HepG2 (cell line): ENCODE data around the gene CADM4. TPM values are rescaled to one million over a fixed set of nuclear protein-coding genes. Genes with fewer than 3 reads are reported as not detected.

Source experiments
- ATAC-seq: fragments of 200-7000 bp; cut with Tn5 transposase; 3 replicates; pipeline ENCODE4 v1.9.1; 2020; ENCODE audit warnings: mild to moderate bottlenecking, moderate library complexity
- BruUV-seq: library from RNA; stranded (reverse); fragments of 400-500 nt; replicated peaks from 2 replicates; lab custom pipeline; 2021; lab: Mats Ljungman, UMichigan
- CTCF ChIA-PET: fragments of 300-600 bp; formaldehyde crosslinking; extraction: SDS; loops from one replicate; lab custom pipeline; 2021; ENCODE audit warnings: low total read pairs, inconsistent platforms, low intra/inter-chr PET ratio; lab: Yijun Ruan, JAX
- POLR2A ChIA-PET: fragments of 350-600 bp; sonication (Branson Sonifier 250); formaldehyde crosslinking; loops from one replicate; lab custom pipeline; 2020; ENCODE audit warnings: antibody characterized with exemption, inconsistent platforms; lab: Yijun Ruan, JAX
- DNase-seq: peaks from one replicate; pipeline ENCODE4 v3.0.0-alpha.2; 2015; ENCODE audit warnings: low spot score
- FAIRE-seq: peaks from 3 replicates; lab custom pipeline; 2011; peaks lifted over from hg19 to GRCh38; lab: Jason Lieb, UNC
- H2AFZ ChIP-seq: one replicate; pipeline ENCODE4 v1.6.1; 2011; ENCODE audit warnings: low read length, inconsistent platforms
- H3K27ac ChIP-seq: fragments of 300-600 bp; 3 replicates; pipeline ENCODE4 v1.8.0; 2011; ENCODE audit warnings: mixed run types, mild to moderate bottlenecking, mixed read lengths, low read length, inconsistent platforms; ENCODE audit not compliant: insufficient read depth; ENCODE audit errors: extremely low read length
- H3K27me3 ChIP-seq, 2 experiments: fragments of 200-600 bp in 1 of 2; 2 replicates in 1 of 2; 3 replicates in 1 of 2; pipeline versions ENCODE4 v1.6.0 to v1.8.0; 2011; ENCODE audit warnings: low read length in 2 of 2, mild to moderate bottlenecking in 2 of 2, moderate library complexity in 2 of 2, inconsistent platforms in 1 of 2; ENCODE audit not compliant: insufficient read depth in 2 of 2, control insufficient read depth in 1 of 2
- H3K36me3 ChIP-seq, 2 experiments: fragments of 200-600 bp in 1 of 2; replicated peaks in 1 of 2; 2 replicates in 1 of 2; 3 replicates in 1 of 2; pipeline versions ENCODE4 v1.5.1 to v1.8.0; 2011; ENCODE audit warnings: low read length in 2 of 2, inconsistent platforms in 1 of 2; ENCODE audit not compliant: insufficient read depth in 2 of 2, control insufficient read depth in 1 of 2
- H3K4me1 ChIP-seq: 2 replicates; pipeline ENCODE4 v1.5.1; 2012; ENCODE audit warnings: low read length, inconsistent platforms; ENCODE audit not compliant: insufficient read depth
- H3K4me2 ChIP-seq: 2 replicates; pipeline ENCODE4 v1.6.0; 2011; ENCODE audit warnings: low read depth, low read length, inconsistent platforms
- H3K4me3 ChIP-seq, 3 experiments: fragments of 200-600 bp in 1 of 3; sonication (generic), shearing (Covaris generic) in 1 of 3; replicated peaks in 1 of 3; 2 replicates each; pipeline ENCODE4 v1.5.1; 2011 to 2016; ENCODE audit warnings: low read length in 3 of 3, inconsistent platforms in 2 of 3, low read depth in 2 of 3, mild to moderate bottlenecking in 2 of 3, control low read depth in 1 of 3, mixed read lengths in 1 of 3; ENCODE audit not compliant: insufficient read depth in 1 of 3
- H3K79me2 ChIP-seq: one replicate; pipeline ENCODE4 v1.6.1; 2011; ENCODE audit warnings: low read length, inconsistent platforms; ENCODE audit not compliant: insufficient read depth
- H3K9ac ChIP-seq: 2 replicates; pipeline ENCODE4 v1.6.0; 2011; ENCODE audit warnings: mild to moderate bottlenecking, low read depth, low read length, inconsistent platforms; ENCODE audit not compliant: insufficient read depth
- H3K9me3 ChIP-seq: 2 replicates; pipeline ENCODE4 v1.5.1; 2012; ENCODE audit warnings: mild to moderate bottlenecking, low read length
- H4K20me1 ChIP-seq: 2 replicates; pipeline ENCODE4 v1.6.0; 2011; ENCODE audit warnings: inconsistent platforms, mild to moderate bottlenecking, low read length, moderate library complexity; ENCODE audit not compliant: insufficient read depth
- AHR ChIP-seq: IDR thresholded peaks from 2 replicates; pipeline ENCODE4 v1.6.1; 2018; ENCODE audit warnings: missing genetic modification reagents, missing compliant biosample characterization
- ATF7-NPFF ChIP-seq: sonication (generic); formaldehyde crosslinking; IDR thresholded peaks from 2 replicates; pipeline ENCODE4 v1.8.1; 2023; ENCODE audit warnings: mild to moderate bottlenecking, low read depth, missing genetic modification reagents, moderate library complexity
- CCDC6 ChIP-seq: sonication (generic); formaldehyde crosslinking; IDR thresholded peaks from 2 replicates; pipeline ENCODE4 v1.8.1; 2022; ENCODE audit warnings: mild to moderate bottlenecking, missing genetic modification reagents, moderate library complexity
- ELF3 ChIP-seq: IDR thresholded peaks from 2 replicates; pipeline ENCODE4 v1.6.1; 2016; ENCODE audit warnings: missing genetic modification reagents, missing compliant biosample characterization
- FOXC1 ChIP-seq: sonication (generic); formaldehyde crosslinking; IDR thresholded peaks from 2 replicates; pipeline ENCODE4 v1.8.0; 2022; ENCODE audit warnings: mild to moderate bottlenecking, missing genetic modification reagents, borderline replicate concordance
- NCOA1 ChIP-seq: sonication (generic); formaldehyde crosslinking; IDR thresholded peaks from 2 replicates; pipeline ENCODE4 v1.9.0; 2021; ENCODE audit warnings: missing genetic modification reagents
- NFYB ChIP-seq: sonication (generic); formaldehyde crosslinking; IDR thresholded peaks from 2 replicates; pipeline ENCODE4 v1.4.0; 2020; ENCODE audit warnings: missing genetic modification reagents
- RARA ChIP-seq: IDR thresholded peaks from 2 replicates; pipeline ENCODE4 v1.6.1; 2016; ENCODE audit warnings: missing genetic modification reagents, missing compliant biosample characterization
- SMAD1 ChIP-seq: sonication (generic); formaldehyde crosslinking; IDR thresholded peaks from 2 replicates; pipeline ENCODE4 v1.4.0; 2020; ENCODE audit warnings: missing genetic modification reagents, low read depth, mild to moderate bottlenecking, borderline replicate concordance
- TIGD3 ChIP-seq: sonication (generic); formaldehyde crosslinking; IDR thresholded peaks from 2 replicates; pipeline ENCODE4 v1.5.1; 2020; ENCODE audit warnings: mild to moderate bottlenecking, missing genetic modification reagents, borderline replicate concordance
- TOE1 ChIP-seq: sonication (generic); formaldehyde crosslinking; IDR thresholded peaks from 2 replicates; pipeline ENCODE4 v1.4.0; 2020; ENCODE audit warnings: mild to moderate bottlenecking, missing genetic modification reagents
- XRCC5 ChIP-seq: fragments of 200-400 bp; formaldehyde crosslinking; optimal IDR thresholded peaks from 2 replicates; pipeline ENCODE3; 2017; ENCODE audit warnings: mild to moderate bottlenecking, low read length
- YEATS2 ChIP-seq: sonication (generic); formaldehyde crosslinking; IDR thresholded peaks from 2 replicates; pipeline ENCODE4 v1.4.0; 2020; ENCODE audit warnings: missing genetic modification reagents, borderline replicate concordance
- ZNF260 ChIP-seq: sonication (generic); formaldehyde crosslinking; IDR thresholded peaks from 2 replicates; pipeline ENCODE4 v1.4.0; 2020; ENCODE audit warnings: missing genetic modification reagents, low read depth, mild to moderate bottlenecking, borderline replicate concordance
- ZNF382 ChIP-seq: sonication (generic); formaldehyde crosslinking; IDR thresholded peaks from 2 replicates; pipeline ENCODE4 v1.5.0; 2020; ENCODE audit warnings: missing genetic modification reagents, mild to moderate bottlenecking, borderline replicate concordance
- ZNF512B ChIP-seq: sonication (generic); formaldehyde crosslinking; IDR thresholded peaks from 2 replicates; pipeline ENCODE4 v1.5.1; 2020; ENCODE audit warnings: missing genetic modification reagents, mild to moderate bottlenecking, borderline replicate concordance
- ZNF740 ChIP-seq: sonication (generic); formaldehyde crosslinking; IDR thresholded peaks from 2 replicates; pipeline ENCODE4 v1.4.0; 2020; ENCODE audit warnings: missing genetic modification reagents
- ZSCAN21 ChIP-seq: sonication (generic); formaldehyde crosslinking; IDR thresholded peaks from 2 replicates; pipeline ENCODE4 v1.8.0; 2022; ENCODE audit warnings: mild to moderate bottlenecking, missing genetic modification reagents, moderate library complexity, borderline replicate concordance
- WGBS: methylation state at CpG from one replicate; pipeline ENCODE4 v1.1.6; 2017; ENCODE audit warnings: low lambda C conversion rate; 5-methylcytosine and 5-hydroxymethylcytosine counted together
- in situ Hi-C: cut with HindIII; loops from 2 replicates; pipeline ENCODE4 v1.10.0; 2017; ENCODE audit warnings: low pct_unique_long_range_greater_than_20kb; ENCODE audit not compliant: extremely low pct_ligation_motif_present
- intact Hi-C: fragments of 100-400 bp; cut with micrococcal nuclease; formaldehyde crosslinking; loops from one replicate; pipeline ENCODE4 v1.10.0; 2022; ENCODE audit not compliant: unreplicated experiment
- polyA plus RNA-seq, 8 experiments: library from polyadenylated mRNA; depleted of rRNA in 3 of 8; stranded (reverse) in 7 of 8; unstranded in 1 of 8; fragments of >200 nt; fragmentation: Illumina TruSeq in 4 of 8; extraction: Trizol in 4 of 8; gene quantifications; 2 replicates each; pipeline versions ENCODE4 v1.2.1 to v1.2.3, GENCODE V29; 2011 to 2016; ENCODE audit warnings: low read depth in 4 of 8, missing spikeins in 1 of 8, mixed read lengths in 1 of 8; ENCODE audit not compliant: insufficient read depth in 1 of 8
- total RNA-seq, 5 experiments: library from RNA; depleted of rRNA; stranded (reverse); fragments of >200 nt; fragmentation: Illumina TruSeq; extraction: Trizol; gene quantifications; 2 replicates each; pipeline ENCODE4 v1.2.3, GENCODE V29; 2016; ENCODE audit warnings: low read depth in 1 of 5
- TF ChIP-seq, protein P1 (sequence below): sonication (generic); formaldehyde crosslinking; IDR thresholded peaks from 2 replicates; pipeline ENCODE4 v1.8.1; 2022; ENCODE audit warnings: low read depth, mild to moderate bottlenecking, missing genetic modification reagents

Gene CADM4
- total and polyA plus RNA-seq, 2 of the 13 experiments (the other 11 are each of a cell fraction or from before 2014, with no cell fraction given), result 8.5 to 16.0 TPM

DNA sequence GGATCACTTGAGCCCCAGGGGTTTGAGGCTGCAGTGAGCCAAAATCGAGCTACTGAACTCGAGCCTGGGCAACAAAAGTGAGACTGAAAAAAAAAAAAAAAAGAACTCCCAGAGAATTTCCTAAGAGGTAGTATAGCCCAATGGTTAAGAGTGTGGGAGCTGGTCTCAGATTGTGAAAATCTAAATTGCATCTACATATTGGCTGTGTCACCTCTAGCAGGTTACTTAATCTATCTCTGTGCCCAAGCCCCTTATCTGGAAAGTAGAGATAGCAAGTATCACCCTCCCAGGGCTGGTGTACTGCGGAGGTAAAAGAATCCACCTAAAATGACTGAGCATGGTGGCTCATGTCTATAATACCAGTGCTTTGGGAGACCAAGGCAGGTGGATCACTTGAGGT is 34.0 kb upstream of the CADM4 start:
- no TSS peak for BruUV-seq
- CTCF ChIA-PET, result no interaction called here
- Histone ChIP-seq H3K4me3 (no peak overlapping the region), H3K4me2 (no peak overlapping the region), H3K4me1 (peaks cover 27% of the 10 kb centered on the region), H3K9ac (no peak overlapping the region), H3K27me3 (peaks cover 0 to 19% of the 10 kb centered on the region in 2 experiments; a peak in 3 of 5 replicates), H4K20me1 (no peaks in the 10 kb centered on the region), H2AFZ (no peak overlapping the region), H3K36me3 (no peaks in the 10 kb centered on the region), H3K79me2 (no peaks in the 10 kb centered on the region), H3K27ac (no peak overlapping the region), H3K9me3 (no peaks in the 10 kb centered on the region)
- intact Hi-C loops (no loop called here), in situ Hi-C loops (no loop called here)
- no peak for FAIRE-seq
- no peak for DNase-seq
- POLR2A ChIA-PET, result no interaction called here
- WGBS, result 18% methylated on average over 3 of the region's 3 CpGs
- ATAC-seq, result no peak
- no peak for TF ChIP-seq CCDC6 (CRISPR knock-in tag)
- TF ChIP-seq, protein P1, sequence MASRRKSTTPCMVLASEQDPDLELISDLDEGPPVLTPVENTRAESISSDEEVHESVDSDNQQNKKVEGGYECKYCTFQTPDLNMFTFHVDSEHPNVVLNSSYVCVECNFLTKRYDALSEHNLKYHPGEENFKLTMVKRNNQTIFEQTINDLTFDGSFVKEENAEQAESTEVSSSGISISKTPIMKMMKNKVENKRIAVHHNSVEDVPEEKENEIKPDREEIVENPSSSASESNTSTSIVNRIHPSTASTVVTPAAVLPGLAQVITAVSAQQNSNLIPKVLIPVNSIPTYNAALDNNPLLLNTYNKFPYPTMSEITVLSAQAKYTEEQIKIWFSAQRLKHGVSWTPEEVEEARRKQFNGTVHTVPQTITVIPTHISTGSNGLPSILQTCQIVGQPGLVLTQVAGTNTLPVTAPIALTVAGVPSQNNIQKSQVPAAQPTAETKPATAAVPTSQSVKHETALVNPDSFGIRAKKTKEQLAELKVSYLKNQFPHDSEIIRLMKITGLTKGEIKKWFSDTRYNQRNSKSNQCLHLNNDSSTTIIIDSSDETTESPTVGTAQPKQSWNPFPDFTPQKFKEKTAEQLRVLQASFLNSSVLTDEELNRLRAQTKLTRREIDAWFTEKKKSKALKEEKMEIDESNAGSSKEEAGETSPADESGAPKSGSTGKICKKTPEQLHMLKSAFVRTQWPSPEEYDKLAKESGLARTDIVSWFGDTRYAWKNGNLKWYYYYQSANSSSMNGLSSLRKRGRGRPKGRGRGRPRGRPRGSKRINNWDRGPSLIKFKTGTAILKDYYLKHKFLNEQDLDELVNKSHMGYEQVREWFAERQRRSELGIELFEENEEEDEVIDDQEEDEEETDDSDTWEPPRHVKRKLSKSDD (CRISPR knock-in tag), result no peak
- TF ChIP-seq TOE1 (CRISPR knock-in tag), result no peak
- no peak for TF ChIP-seq NFYB (CRISPR knock-in tag)
- TF ChIP-seq TIGD3 (CRISPR knock-in tag), result no peak
- TF ChIP-seq YEATS2, result no peak
- no peak for TF ChIP-seq ZNF260 (CRISPR knock-in tag)
- TF ChIP-seq ZSCAN21 (CRISPR knock-in tag), result no peak
- TF ChIP-seq SMAD1, result no peak
- no peak for TF ChIP-seq AHR
- no peak for TF ChIP-seq NCOA1 (CRISPR knock-in tag)
- no peak for TF ChIP-seq FOXC1
- TF ChIP-seq XRCC5, result no peak
- no peak for TF ChIP-seq ZNF512B (CRISPR knock-in tag)
- TF ChIP-seq ZNF740, result no peak
- TF ChIP-seq ATF7-NPFF (CRISPR knock-in tag), result no peak
- no peak for TF ChIP-seq RARA
- no peak for TF ChIP-seq ELF3 (CRISPR knock-in tag)
- no peak for TF ChIP-seq ZNF382 (CRISPR knock-in tag)
